ENCODE results near the gene TMEM178B. TPM values are rescaled to one million over a fixed set of nuclear protein-coding genes. Genes with fewer than 3 reads are reported as not detected.

TMEM178B gene
- total and polyA plus RNA-seq, 2 of the 4 experiments (the other 2 are of a cell fraction): under 0.01 to 0.05 TPM

- no peaks in the 10 kb centered on the region for H3K36me3 ChIP-seq (ENCODE audit: control insufficient read depth, insufficient read depth, low read length)
- no peaks in the 10 kb centered on the region for H3K79me1 ChIP-seq (ENCODE audit: low read depth in 1 of 2, low read length in 2 of 2)
- DNase-seq: no peak
- TF ChIP-seq BHLHE40 (IDR thresholded peaks at IDR 0.05; ENCODE audit: low read depth, low read length): no peak
- peak; percentile 47; the same call in 1 of the 2 replicates for TF ChIP-seq MAFK (IDR thresholded peaks at IDR 0.05; ENCODE audit: low read depth, low read length)
- H3K9me3 ChIP-seq (ENCODE audit: control insufficient read depth, insufficient read depth, low read length): no peaks in the 10 kb centered on the region; the same call in 1 of the 2 replicates
- no peak overlapping the region for H3K23ac ChIP-seq (ENCODE audit: low read depth, low read length)
- no peak overlapping the region for H2BK20ac ChIP-seq (ENCODE audit: low read depth, low read length)
- no peak overlapping the region for H3K56ac ChIP-seq (ENCODE audit: extremely low read depth, insufficient read depth, low read length)
- ChIA-PET CTCF (no interaction called here), POLR2A (ENCODE audit: unreplicated experiment) (no interaction called here)
- dilution Hi-C loops (cut with HindIII; ENCODE audit: low sequenced_read_pairs, unreplicated experiment) (no loop called here), intact Hi-C loops (cut with micrococcal nuclease) (no loop called here), in situ Hi-C loops (cut with MboI; ENCODE audit: low sequenced_read_pairs) (no loop called here)
- no peak overlapping the region for H2AK5ac ChIP-seq (ENCODE audit: low read depth, low read length)
- H3K14ac ChIP-seq (replicated peaks; ENCODE audit: low read depth, low read length): no peak overlapping the region
- WGBS, 2 experiments (ENCODE audit: extremely low coverage in 2 of 2, insufficient read length in 1 of 2): no CpG with 5 or more reads among the region's 2 CpGs
- H4K20me1 ChIP-seq (ENCODE audit: insufficient read depth, low read length): no peaks in the 10 kb centered on the region
- no TSS peak for BruUV-seq (replicated peaks)
- H2BK15ac ChIP-seq (ENCODE audit: low read depth, low read length): no peak overlapping the region
- no peak for ATAC-seq (ENCODE audit: low read depth)
- no peaks in the 10 kb centered on the region for H3K4me1 ChIP-seq (ENCODE audit: control insufficient read depth, insufficient read depth, low read length)
- H2AK9ac ChIP-seq (replicated peaks; ENCODE audit: low read depth, low read length, poor library complexity): no peak overlapping the region
- H3K27ac ChIP-seq (ENCODE audit: insufficient read depth, low read length): no peak overlapping the region
- H3K9ac ChIP-seq (ENCODE audit: low read depth, low read length): no peak overlapping the region
- H2AFZ ChIP-seq (replicated peaks; ENCODE audit: low read length, poor library complexity): no peak overlapping the region
- H3K18ac ChIP-seq (ENCODE audit: low read depth, low read length): no peak overlapping the region
- no peak overlapping the region for H3K4me2 ChIP-seq (ENCODE audit: low read depth, low read length)
- no peak overlapping the region for H2BK5ac ChIP-seq (ENCODE audit: low read depth, low read length, poor library complexity, severe bottlenecking)
- H3K4me3 ChIP-seq (ENCODE audit: insufficient read depth, low read depth, low read length): no peak overlapping the region
- no peaks in the 10 kb centered on the region for H3K9me1 ChIP-seq (ENCODE audit: insufficient read depth, low read length)
- no peak overlapping the region for H3K4ac ChIP-seq (ENCODE audit: low read depth, low read length)
- H3K27me3 ChIP-seq (ENCODE audit: control insufficient read depth, insufficient read depth, low read length): peaks cover 15% of the 10 kb centered on the region
- H4K91ac ChIP-seq (ENCODE audit: insufficient read depth, low read depth, low read length): no peak overlapping the region
- no peak overlapping the region for H2BK120ac ChIP-seq (ENCODE audit: low read depth, low read length)
- no peak overlapping the region for H4K5ac ChIP-seq (ENCODE audit: low read depth, low read length)
- no peak overlapping the region for H4K8ac ChIP-seq (ENCODE audit: low read depth in 2 of 2, low read length in 2 of 2)
Measured at GRCh38 chr7:141512597-141512996, 438.7 kb downstream of the TMEM178B start.

Measured in IMR-90 (cell line).